Adrenal gland (tissue), 5 donors: ENCODE data around the gene MBD3.

ENCODE experiments used
- POLR2A ChIP-seq, 2 donors: fragments of 450-650 bp; IDR thresholded peaks; one replicate each; pipeline ENCODE4 v1.6.1; 2017; ENCODE audit warnings: antibody characterized with exemption in 2 of 2, mild to moderate bottlenecking in 2 of 2, moderate library complexity in 1 of 2
- TF ChIP-seq, protein P1 (sequence below), 6 experiments: fragments of 450-650 bp in 4 of 6; fragments of 200-600 bp in 2 of 6; sonication (generic) in 1 of 6; IDR thresholded peaks; 1 replicate in 5 of 6; 2 replicates in 1 of 6; pipeline versions ENCODE4 v1.5.1 to v1.8.0; 2016 to 2021; ENCODE audit warnings: antibody characterized with exemption in 6 of 6, mild to moderate bottlenecking in 2 of 6, moderate library complexity in 1 of 6
- donor health status: DM: no; HTN: no; CAD: no.

- no peak for TF ChIP-seq POLR2A (IDR thresholded peaks at IDR 0.05)
- TF ChIP-seq, protein P1, sequence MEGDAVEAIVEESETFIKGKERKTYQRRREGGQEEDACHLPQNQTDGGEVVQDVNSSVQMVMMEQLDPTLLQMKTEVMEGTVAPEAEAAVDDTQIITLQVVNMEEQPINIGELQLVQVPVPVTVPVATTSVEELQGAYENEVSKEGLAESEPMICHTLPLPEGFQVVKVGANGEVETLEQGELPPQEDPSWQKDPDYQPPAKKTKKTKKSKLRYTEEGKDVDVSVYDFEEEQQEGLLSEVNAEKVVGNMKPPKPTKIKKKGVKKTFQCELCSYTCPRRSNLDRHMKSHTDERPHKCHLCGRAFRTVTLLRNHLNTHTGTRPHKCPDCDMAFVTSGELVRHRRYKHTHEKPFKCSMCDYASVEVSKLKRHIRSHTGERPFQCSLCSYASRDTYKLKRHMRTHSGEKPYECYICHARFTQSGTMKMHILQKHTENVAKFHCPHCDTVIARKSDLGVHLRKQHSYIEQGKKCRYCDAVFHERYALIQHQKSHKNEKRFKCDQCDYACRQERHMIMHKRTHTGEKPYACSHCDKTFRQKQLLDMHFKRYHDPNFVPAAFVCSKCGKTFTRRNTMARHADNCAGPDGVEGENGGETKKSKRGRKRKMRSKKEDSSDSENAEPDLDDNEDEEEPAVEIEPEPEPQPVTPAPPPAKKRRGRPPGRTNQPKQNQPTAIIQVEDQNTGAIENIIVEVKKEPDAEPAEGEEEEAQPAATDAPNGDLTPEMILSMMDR (IDR thresholded peaks at IDR 0.05) = no peak
Observed at GRCh38 chr19:1585243-1585580, 7.5 kb downstream of the MBD3 start.
